Kidney (tissue), 22 donors: ENCODE results near the gene UBE3D. TPM values are rescaled to one million over a fixed set of nuclear protein-coding genes. Genes with fewer than 3 reads are reported as not detected.
A peak's percentile ranks its signal among the peaks of the same experiment; 100 is the strongest.

Experiments used
- DNase-seq, 5 donors: peaks; one replicate each; pipeline ENCODE4 v3.0.0-alpha.2; 2013 to 2020
- FAIRE-seq: peaks from 2 replicates; lab custom pipeline; 2012; peaks lifted over from hg19 to GRCh38; lab: Jason Lieb, UNC
- H3K27ac ChIP-seq, 2 donors: one replicate each; pipeline ENCODE4 v1.7.0; 2013; ENCODE audit warnings: low read depth in 2 of 2, low read length in 2 of 2, inconsistent platforms in 1 of 2
- H3K27me3 ChIP-seq: one replicate; pipeline ENCODE4 v1.7.1; 2013; ENCODE audit warnings: low read length, inconsistent platforms; ENCODE audit not compliant: control insufficient read depth, insufficient read depth
- H3K36me3 ChIP-seq, 3 donors: one replicate each; pipeline versions ENCODE4 v1.7.0 to v1.7.1; 2013; ENCODE audit warnings: low read length in 3 of 3, control low read depth in 1 of 3, inconsistent platforms in 1 of 3; ENCODE audit not compliant: insufficient read depth in 3 of 3, control insufficient read depth in 2 of 3
- H3K4me1 ChIP-seq, 3 donors: one replicate each; pipeline versions ENCODE4 v1.7.0 to v1.7.1; 2013; ENCODE audit warnings: low read length in 3 of 3, inconsistent platforms in 1 of 3, low read depth in 1 of 3; ENCODE audit not compliant: control insufficient read depth in 2 of 3, insufficient read depth in 2 of 3
- H3K4me3 ChIP-seq, 3 donors: one replicate each; pipeline versions ENCODE4 v1.7.0 to v1.8.1; 2013; ENCODE audit warnings: low read length in 3 of 3, control low read depth in 1 of 3, inconsistent platforms in 1 of 3
- H3K9ac ChIP-seq, 3 donors: one replicate each; pipeline versions ENCODE4 v1.7.0 to v1.7.1; 2013; ENCODE audit warnings: low read length in 3 of 3, control low read depth in 1 of 3, inconsistent platforms in 1 of 3
- H3K9me3 ChIP-seq, 3 donors: one replicate each; pipeline versions ENCODE4 v1.7.0 to v1.7.1; 2013; ENCODE audit warnings: low read length in 3 of 3, control low read depth in 1 of 3, inconsistent platforms in 1 of 3; ENCODE audit not compliant: control insufficient read depth in 2 of 3, insufficient read depth in 1 of 3
- CTCF ChIP-seq: IDR thresholded peaks from 3 replicates; pipeline ENCODE4 v1.5.1; 2012; ENCODE audit warnings: mild to moderate bottlenecking, moderate library complexity, borderline replicate concordance; ENCODE audit not compliant: insufficient read depth; ENCODE audit errors: extremely low read depth
- intact Hi-C: fragments of 100-400 bp; cut with DNase I; formaldehyde crosslinking; loops from one replicate; pipeline ENCODE4 v1.11.1; 2022
- long read RNA-seq, 10 donors: library from polyadenylated mRNA in 1 of 10; unstranded in 1 of 10; transcript quantifications; one replicate each; pipeline ENCODE4 v2.0.0 and lab custom pipeline, GENCODE V29; 2021 to 2026
- polyA plus RNA-seq: library from polyadenylated mRNA; stranded (reverse); fragments of 350-450 nt; fragmentation: Illumina TruSeq; extraction: RNeasy Lipid Tissue Mini Kit (QIAGEN cat#74804); gene quantifications from one replicate; pipeline ENCODE4 v1.2.3, GENCODE V29; 2014; ENCODE audit warnings: low read depth, low replicate concordance; ENCODE audit not compliant: insufficient read depth
- total RNA-seq: library from RNA; stranded (reverse); fragmentation: NEBNext Ultra II Directional; extraction: Animal tissue kit (Norgen Biotek cat#: 25700); gene quantifications from one replicate; pipeline ENCODE4 v1.2.1, GENCODE V29; 2021
- donor health status: control.
- donor health status: control.
- donor health status: control.
- donor health status: control.
- donor health status: control.
- donor health status: DM: yes; HTN: yes; CAD: no.
- donor health status: Normal renal cell carcinoma (clear cell type).

Gene UBE3D
- total RNA-seq (6.0 TPM), polyA plus RNA-seq (4.8 TPM)
- long read RNA-seq, donor 1, partial matches to known transcripts, result 0 of 2 reads
- long read RNA-seq, donor 1, other reads (novel, unspliced or antisense), result 0 of 2 reads
- long read RNA-seq, donor 2, result 0 reads
- long read RNA-seq, donor 3, partial matches to known transcripts, result 0 of 4 reads
- long read RNA-seq, donor 3, other reads (novel, unspliced or antisense), result 0 of 4 reads
- long read RNA-seq, donor 4, partial matches to known transcripts, result 0 of 1 reads
- long read RNA-seq, donor 4, other reads (novel, unspliced or antisense), result 0 of 1 reads
- long read RNA-seq, donor 5, result 0 reads
- long read RNA-seq, donor 6, result 0 reads
- long read RNA-seq, donor 7, partial matches to known transcripts, result 0 of 2 reads
- long read RNA-seq, donor 7, other reads (novel, unspliced or antisense), result 2 of 2 reads
- long read RNA-seq, donor 8, partial matches to known transcripts, result 0 of 2 reads
- long read RNA-seq, donor 8, other reads (novel, unspliced or antisense), result 0 of 2 reads
- long read RNA-seq, donor 9, result 0 reads
- long read RNA-seq, donor 10, partial matches to known transcripts, result 0 of 1 reads
- long read RNA-seq, donor 10, other reads (novel, unspliced or antisense), result 0 of 1 reads

GRCh38 chr6:83065511-83066192 is at the start of gene UBE3D:
Gene UBE3D, minus strand, starts transcription at chr6:83065841. Its CDS starts 123 bp downstream, at chr6:83065718.
- H3K27me3 ChIP-seq, result no peaks in the 10 kb centered on the region
- H3K27ac ChIP-seq, result peak within 1 kb of the TSS; percentile 23 to 56
- DNase-seq (peak; percentile 90 to 96 (median 93)), FAIRE-seq (no peak)
- peaks cover 4 to 9% (median 8%) of the 10 kb centered on the region in 3 donors for H3K4me1 ChIP-seq
- no peaks in the 10 kb centered on the region for H3K9me3 ChIP-seq
- peak; percentile 94 for TF ChIP-seq CTCF
- H3K9ac ChIP-seq, result peak within 1 kb of the TSS; percentile 34 to 77 (median 60)
- no peaks in the 10 kb centered on the region for H3K36me3 ChIP-seq
- intact Hi-C loops, result no loop called here
- peak within 1 kb of the TSS; percentile 76 to 89 (median 83) for H3K4me3 ChIP-seq

- no peaks in the 10 kb centered on the region for H3K27me3 ChIP-seq
- peaks cover 0 to 11% (median under 1%) of the 10 kb centered on the region in 3 donors for H3K36me3 ChIP-seq
- no peaks in the 10 kb centered on the region for H3K4me1 ChIP-seq
- intact Hi-C loops, result no loop called here
- DNase-seq (no peak), FAIRE-seq (peak; percentile 86)
- H3K9ac ChIP-seq, result no peak overlapping the region
- H3K9me3 ChIP-seq, result no peaks in the 10 kb centered on the region
- H3K27ac ChIP-seq, result no peak overlapping the region
- H3K4me3 ChIP-seq, result no peak overlapping the region
- no peak for TF ChIP-seq CTCF
Measured at GRCh38 chr6:83114164-83114563, 48.5 kb upstream of the UBE3D start.

- intact Hi-C loops, result no loop called here
- peaks cover 0 to 9% (median 4%) of the 10 kb centered on the region in 3 donors for H3K36me3 ChIP-seq
- DNase-seq, result no peak
- no peaks in the 10 kb centered on the region for H3K4me1 ChIP-seq
- H3K27me3 ChIP-seq, result no peaks in the 10 kb centered on the region
- no peak overlapping the region for H3K27ac ChIP-seq
- H3K9ac ChIP-seq, result no peak overlapping the region
- H3K9me3 ChIP-seq, result no peaks in the 10 kb centered on the region
- FAIRE-seq, result peak; percentile 35
- no peak overlapping the region for H3K4me3 ChIP-seq
- TF ChIP-seq CTCF, result no peak
Measured at GRCh38 chr6:83113258-83113657, 47.6 kb upstream of the UBE3D start.
